GM19043 (cell line): ENCODE results near the gene EXT2.

Source experiments
- ATAC-seq: cut with Tn5 transposase; IDR thresholded peaks from one replicate; pipeline ENCODE4 v1.9.1; 2021; ENCODE audit warnings: low read depth; ENCODE audit not compliant: unreplicated experiment

EXT2 gene

DNA sequence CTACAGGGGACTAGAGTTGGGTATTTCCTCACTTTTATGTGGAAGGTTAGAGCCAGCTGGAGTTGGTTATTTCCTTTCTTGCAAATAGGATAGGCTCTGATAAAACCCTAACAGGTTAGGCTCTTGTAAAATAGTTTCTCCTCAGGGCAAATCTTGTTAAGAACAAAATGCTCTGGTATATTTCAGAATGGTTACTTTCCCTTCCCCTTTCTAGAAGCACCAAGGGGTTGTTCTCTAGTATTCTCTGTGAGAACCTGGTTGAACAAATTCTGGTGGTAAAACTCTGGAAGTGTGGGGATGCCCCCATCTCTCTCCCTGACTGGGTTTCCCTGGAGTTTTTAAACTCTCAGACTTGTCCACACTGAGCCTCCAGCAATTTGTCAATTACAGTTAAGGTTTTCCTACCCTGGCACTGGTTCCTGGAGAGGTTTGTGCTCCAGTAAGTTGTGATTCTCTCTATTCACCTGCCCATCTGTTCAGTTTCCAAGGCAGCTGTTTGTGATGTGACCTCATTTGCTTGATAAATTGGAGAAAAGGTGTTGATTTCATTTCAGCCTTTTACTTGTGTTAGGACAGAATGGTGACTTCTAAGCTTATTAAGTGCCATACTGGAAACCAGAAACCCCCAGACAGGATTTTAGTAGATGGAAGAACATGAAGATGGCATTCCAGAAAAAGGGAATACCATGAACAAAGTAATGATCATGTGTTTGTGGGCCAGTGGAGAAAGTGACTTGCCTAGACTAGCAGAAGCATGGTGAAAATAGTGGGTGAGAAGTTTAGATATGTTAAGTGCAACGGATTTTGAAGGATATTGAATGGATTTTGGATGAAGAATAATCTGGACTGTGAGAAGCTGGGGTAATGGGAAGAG is 64.6 kb downstream of the EXT2 start:
- ATAC-seq, result no peak

DNA sequence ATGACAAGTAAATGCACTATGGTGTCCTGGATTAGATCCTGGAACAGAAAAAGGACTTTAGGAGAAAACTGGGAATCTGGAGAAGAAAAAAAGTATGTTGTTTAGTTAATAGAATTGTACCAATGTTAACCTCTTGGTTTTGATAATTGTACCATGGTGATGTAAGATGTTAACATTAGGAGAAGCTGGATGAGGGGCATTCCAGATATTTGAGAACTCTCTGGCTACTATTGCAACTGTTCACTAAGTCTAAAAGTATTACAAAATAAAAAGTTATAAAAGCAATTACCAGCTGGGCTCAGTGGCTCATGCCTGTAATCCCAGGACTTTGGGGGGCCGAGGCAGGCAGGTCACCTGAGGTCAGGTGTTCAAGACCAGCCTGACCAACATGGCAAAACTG is 66.5 kb downstream of the EXT2 start:
- no peak for ATAC-seq

DNA sequence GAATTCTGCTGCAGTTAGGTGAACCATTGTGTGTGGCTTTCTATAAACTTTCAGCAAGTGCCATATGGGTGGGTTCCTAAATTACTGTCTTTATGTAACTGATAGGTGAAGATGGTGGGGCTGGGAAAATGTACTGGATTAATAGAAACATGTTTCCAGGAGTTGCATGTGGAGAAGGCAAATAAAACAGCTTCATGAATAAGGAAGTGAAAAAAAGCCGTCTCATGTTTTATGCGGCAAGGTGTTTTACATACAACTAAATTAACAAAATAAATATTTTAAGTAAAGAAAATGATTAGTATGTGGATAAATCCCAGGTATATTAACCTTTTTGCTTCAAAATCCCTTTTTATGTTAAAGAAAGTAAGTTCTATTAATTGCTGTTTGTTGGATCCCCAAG is 67.2 kb downstream of the EXT2 start:
- no peak for ATAC-seq

DNA sequence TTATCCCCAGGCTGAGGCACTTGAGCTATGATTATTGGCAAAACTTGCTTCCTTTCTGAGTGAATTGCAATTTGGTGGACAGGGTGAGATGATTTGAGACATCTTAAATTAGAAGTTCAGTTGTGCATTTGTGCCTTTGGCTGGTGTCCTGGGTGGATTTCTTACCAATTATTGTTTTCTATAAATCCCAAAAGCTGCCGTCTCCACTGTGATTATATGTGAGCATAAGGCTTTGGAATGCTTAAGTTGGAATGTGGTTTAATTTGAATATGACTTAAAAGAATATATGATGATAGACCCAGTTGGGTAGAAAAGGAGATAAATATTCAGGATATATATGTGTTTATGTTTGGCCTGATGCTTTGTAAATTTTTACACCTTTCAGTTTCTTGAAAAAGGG is 70.0 kb downstream of the EXT2 start:
- ATAC-seq, result no peak

DNA sequence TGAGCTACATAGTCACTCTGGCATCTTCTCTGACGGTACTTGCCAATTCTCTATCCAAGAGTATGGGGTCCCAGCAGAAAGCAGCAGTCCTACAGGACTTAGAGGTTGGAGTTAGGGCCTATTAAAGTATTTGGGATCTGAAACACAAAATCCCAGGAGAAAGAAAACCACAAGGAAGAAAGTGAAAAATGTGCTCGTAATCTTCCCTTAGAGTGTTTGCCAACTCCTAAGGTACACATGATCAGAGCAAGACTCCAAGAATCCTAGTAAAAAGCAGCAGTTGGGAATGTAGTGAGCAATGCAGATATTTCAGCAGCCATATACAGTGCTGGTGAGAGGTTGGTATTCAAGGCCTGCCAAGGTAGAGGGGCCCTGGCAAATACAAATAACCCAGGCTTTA is 71.6 kb downstream of the EXT2 start:
- no peak for ATAC-seq

DNA sequence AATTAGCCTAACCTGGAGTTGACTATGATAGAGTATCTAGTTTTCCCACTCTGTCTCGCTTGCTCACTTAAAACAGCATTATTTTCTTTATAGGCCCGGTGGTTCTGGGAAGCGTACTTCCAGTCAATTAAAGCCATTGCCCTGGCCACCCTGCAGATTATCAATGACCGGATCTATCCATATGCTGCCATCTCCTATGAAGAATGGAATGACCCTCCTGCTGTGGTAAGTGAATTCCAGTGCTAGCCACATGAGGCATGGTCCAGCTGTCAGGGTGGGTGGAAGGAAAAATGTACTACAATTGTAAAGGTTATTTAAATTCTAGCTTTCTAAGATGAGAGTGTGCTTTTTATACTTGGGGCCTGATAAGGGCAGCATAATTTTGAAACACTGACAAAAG is 76.0 kb downstream of the EXT2 start:
- ATAC-seq, result no peak

DNA sequence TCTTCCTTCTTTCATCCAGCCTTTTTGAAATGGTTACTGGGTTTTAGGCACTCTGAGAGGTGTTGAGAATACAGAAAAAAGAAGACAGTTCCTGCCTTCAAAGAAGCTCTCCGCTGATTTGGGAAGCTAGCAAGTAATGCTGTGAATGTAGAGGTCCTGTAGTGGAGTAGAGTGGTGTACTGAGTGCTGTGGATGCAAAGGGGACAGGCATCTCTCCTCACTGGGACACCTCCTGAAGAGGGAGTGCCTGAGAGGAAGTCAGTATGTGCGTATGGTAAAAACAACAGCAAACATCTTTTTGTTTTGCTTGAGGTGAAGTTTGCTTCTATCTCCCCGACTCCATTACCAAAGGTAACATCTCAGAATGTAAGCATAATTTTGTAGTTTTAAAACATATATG is 77.5 kb downstream of the EXT2 start:
- ATAC-seq, result no peak

DNA sequence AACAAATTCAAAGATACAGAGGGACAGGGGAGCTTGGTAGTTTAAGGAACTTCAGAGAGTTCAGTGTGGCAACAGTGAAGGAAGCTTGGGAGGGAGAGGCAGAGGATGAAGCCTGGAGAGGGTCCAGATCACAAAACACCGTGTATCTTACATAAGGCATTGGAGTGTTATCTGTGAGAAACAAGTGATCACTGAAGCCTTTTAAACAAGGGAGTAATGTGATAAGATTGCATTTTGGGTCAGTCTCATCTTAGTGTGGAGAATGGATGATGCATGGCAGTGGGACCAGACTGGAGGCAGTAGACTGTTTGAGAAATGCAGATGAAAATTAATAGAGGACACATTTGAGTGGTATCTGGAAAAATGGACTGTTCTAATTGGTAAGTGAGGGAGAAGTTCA is 79.4 kb downstream of the EXT2 start:
- ATAC-seq, result no peak

DNA sequence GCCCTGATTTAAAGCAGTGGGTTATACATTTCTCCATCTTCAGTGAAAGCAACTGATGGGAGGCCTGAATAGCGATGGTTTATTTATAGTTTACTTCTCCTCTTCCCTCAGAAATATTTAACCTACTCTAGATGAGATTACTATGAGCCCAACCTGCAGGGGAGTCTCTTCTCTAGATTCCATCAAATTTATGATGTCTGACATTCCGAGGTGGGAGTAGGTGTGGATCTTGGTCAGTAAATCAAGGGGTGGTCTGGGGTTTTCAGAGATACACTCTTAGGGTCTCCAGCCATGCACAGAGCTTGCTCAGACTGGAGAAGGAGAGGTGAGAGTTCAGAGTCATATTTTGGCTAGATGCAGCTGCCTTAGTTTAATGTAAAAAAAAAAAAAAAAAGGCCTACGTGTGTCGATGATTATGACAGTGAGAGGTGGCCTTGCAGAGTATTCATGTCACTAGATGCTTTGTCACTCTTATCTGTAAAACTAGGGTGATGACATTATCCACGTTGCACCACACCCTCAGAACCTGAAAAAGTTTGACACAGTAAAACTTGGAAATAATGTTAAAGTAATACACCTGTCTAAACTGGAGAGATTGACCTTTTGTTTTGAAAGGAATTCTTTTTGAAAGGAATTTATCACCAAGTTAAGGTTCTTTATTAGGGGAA is 81.2 kb downstream of the EXT2 start:
- no peak for ATAC-seq

DNA sequence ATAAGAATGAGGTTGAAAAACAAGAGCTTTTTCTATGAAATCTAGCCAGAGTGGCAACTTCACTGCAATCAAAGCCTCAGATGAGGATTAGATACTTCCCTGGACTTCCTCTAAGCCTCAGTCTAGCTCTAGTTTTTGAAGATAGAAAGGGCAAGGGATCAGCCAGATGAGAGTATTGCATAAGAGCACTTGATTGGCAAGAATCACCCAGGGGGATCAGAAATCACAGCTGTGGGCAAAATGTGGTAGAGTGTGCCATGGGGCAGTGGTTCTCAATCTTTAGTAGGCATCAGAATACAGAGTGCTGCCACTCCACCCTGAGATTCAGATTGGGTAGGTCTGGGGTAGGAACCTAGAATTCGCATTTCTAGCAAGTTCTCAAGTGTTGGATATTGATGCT is 82.4 kb downstream of the EXT2 start:
- ATAC-seq, result no peak

DNA sequence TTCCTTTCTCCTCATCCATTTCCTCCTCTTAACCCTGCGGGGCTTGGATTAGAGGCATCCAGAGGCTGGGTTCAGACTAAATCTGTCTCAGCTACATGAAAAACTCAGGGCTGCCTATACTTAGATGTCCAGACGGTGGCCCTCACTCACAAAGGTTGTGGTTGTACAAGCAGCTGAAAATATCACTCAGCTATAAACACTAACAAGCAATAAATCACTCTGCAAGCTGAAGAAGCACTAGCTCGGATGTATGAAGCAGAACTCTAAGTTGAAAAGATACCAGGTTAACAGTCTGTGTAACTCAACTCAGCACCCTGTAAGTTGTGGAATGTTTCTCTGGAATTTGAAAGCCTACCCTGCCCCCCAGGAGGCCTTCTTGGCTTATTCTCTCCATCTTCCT is 82.9 kb downstream of the EXT2 start:
- no peak for ATAC-seq

DNA sequence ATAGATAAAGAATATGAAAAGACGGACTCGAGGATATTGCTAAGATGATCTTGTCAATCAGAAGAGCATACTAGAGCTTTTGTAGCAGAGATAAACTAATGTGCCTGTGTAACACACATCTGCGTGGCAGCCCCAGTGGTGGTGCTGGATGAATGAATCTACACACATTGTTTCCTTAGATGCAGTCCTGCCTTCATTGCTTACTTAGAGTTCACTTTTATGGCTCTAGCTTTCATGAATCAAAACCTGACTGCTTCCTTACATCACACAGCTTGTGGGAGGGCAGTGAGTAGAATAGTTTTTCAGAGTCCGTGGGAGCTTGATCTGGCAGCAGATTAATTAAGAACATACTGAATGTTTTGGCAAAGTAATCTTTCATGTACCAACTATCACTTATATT is 83.7 kb downstream of the EXT2 start:
- no peak for ATAC-seq

DNA sequence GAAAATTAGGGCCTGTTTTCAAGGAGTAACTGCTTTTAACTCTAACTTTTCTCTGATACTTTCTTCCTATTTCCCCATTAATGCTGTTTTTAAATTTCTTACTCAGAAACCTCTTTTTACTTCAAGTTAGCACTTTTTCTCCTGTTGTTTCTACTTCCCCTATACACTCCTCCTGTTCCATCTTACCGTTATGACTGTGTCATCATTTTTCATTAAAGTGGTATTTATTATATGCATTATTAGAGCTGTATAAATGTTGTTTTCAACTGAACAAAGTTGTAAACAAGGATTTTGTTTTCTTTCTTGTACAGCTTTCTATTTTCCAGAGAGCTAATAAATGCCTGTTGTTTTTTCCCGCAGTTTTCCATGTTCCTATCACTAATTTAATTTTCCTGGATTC is 84.6 kb downstream of the EXT2 start:
- ATAC-seq, result no peak

DNA sequence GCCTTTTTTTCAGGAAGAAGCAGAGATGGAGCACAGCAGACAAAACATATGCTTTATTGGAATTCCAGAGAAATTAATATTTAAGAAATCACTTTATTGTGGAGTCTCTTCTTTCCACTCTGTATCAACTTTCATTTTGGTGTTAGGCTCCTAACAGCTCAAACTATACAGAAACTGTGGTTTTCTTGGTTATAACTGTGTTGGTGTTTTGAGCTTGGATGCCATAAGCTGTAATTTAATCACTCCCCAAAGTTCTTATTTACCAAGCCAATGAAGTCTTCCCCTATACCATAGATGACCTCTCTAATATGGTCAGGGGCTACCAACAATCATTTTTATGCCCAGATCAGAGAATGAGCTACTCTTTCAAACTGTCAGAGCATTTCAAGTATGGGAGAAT is 90.0 kb downstream of the EXT2 start:
- no peak for ATAC-seq

DNA sequence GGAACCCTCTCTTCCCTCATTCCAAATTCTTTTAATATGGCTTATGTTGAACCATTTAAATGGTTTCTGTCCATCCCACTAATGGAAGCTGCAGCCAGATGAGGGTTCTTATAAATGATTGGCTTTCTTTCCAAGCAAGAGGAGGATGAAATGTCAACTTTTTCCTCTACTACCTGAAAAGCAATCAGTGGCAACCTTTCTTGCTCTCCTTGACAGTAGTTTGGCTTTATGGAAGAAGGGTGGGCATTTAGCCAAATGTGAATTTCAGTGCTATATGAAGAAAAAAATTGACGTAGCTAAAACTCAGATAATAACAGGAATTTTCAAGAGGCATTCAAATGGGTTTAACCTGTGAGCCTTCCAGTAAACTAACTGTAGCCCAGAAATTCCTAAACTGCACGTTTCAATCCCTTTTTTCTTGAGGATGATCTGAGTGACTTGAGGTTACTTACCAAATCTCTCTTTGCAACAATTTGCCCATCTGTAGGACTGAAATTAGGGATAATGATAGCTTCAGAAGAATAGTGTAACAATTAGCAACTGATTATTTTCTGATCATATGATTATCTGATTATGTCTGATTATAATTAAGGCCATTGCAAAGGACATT is 90.9 kb downstream of the EXT2 start:
- ATAC-seq, result no peak

DNA sequence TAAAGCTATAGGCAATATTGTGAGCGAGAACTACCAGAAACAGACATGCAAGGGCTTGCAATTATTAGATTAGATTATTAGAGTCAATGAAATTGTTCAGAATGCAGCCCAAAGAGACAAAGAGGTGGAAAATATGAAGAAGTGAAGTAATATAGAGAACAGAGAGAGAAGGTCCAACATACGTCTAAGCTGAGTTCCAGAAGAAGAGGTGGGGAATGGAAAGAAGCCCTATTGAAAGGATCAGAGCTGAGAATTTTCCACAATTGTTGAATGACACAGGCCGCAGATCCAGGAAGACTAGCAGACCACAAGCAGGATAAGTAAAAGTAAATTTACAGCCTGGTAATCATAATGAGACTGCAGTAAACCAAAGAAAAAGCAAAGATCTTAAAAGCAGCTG is 93.2 kb downstream of the EXT2 start:
- no peak for ATAC-seq

DNA sequence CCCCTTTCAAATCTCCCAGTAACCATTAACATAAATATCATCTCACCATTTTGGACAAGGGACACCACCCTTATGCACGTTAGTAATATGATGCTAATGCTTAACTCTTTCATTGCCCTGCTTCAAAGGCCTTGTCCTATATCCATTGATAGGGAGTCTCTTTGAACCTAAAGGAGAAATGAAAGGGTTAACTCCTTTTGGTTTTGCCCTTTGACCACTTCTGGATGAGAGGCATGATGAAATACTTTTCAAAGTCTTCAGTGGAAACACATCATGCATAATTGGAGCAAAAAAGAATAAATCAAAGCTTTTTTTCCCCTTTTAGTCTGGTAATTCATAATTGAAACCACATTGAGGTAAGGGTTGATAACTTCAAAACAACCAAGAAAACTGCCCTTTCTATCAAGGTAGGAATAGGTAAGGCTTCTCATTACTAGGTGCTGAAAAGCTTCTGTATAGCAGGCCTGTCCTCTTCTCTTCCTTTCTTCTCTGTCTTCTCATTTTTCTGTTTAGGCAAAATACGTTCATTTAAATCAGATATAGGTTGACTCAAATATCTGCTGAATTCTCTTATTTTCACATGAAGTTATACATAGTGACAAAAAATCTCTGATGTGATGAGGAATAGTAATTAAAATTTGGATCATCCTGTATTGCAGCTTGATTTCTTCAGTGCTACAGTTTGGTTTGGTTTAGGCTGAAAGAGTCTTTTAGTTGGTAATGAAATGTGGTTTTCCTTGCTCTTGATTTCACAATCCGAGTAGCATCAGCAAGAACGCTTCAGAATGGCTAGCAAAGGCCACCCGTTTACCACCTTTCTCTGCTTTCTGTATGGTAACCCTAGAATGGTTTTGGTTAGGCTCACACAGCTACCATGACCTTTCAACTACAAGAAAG is 94.8 kb downstream of the EXT2 start:
- no peak for ATAC-seq

DNA sequence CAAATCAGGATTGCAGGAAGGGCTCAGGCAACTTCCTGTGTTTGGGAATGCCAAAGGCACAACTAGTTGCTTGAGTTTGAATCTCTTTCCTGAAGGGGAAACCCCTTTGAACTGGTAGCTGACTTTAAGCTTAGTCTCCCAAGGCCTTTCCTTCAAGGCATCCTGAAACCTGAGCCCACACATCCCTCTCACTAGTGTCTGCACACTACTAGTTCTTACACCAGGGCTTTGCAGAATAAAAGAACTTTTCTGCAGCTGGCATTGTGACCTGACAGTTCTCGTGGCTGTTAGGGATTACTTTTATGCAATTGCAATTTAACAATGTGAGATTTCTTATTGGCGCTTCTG is 95.4 kb downstream of the EXT2 start:
- ATAC-seq, result no peak

DNA sequence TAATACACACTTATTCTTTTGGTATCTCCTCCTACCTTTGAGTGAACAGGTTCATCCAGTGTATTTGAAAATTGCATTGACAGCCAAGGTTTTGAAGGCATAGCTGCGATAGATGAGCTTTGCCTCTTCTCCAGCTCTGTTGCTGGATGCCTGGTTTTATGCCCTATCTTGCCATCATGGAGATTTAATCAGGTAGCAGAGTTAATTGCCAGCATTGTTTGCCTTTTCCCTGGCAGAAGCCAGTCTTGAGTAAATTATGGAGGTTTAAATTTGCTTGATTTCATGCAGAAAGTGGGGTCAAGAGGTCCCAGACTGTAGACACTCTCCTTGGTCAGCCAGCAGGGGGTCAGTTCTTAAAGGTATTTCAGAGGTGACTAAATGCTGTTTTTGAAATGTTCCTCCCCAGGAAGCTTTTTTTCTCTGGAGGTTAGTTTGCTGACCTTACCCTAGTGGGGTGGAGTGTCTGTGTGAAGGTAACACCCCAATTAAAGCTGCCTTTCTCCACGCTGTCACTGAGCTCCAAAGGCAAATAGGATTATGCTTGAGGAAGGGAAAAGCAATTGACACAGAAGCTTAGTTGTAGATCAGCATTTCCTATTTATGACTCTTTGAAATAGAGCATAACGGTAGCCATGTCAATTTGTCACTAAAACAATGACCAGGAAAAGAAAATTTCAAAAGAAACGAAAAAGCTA is 96.0 kb downstream of the EXT2 start:
- ATAC-seq, result no peak

DNA sequence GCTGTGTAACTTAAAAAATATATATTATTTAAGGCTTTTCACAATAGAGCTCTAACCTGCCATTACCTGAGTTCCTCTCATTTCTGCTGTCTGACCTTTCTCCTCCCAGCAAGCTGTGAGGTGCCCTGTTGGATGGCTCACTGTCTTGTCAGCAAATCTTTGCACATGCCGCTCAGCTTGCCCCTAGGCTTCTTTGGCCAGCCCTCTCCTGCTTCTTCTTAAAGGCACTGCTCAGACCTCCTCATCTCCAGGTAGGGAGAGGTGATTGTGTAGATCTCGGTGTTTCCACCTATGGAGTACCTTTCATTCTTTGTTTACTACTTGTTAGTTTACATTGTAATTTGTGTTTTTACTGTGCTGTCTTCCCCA is 96.5 kb downstream of the EXT2 start:
- no peak for ATAC-seq
